ENCODE measurements around the gene SCMH1. TPM values are rescaled to one million over a fixed set of nuclear protein-coding genes. Genes with fewer than 3 reads are reported as not detected.

Gene SCMH1
- total RNA-seq, 1 donor from 2014 or later: 12.5 TPM

DNA sequence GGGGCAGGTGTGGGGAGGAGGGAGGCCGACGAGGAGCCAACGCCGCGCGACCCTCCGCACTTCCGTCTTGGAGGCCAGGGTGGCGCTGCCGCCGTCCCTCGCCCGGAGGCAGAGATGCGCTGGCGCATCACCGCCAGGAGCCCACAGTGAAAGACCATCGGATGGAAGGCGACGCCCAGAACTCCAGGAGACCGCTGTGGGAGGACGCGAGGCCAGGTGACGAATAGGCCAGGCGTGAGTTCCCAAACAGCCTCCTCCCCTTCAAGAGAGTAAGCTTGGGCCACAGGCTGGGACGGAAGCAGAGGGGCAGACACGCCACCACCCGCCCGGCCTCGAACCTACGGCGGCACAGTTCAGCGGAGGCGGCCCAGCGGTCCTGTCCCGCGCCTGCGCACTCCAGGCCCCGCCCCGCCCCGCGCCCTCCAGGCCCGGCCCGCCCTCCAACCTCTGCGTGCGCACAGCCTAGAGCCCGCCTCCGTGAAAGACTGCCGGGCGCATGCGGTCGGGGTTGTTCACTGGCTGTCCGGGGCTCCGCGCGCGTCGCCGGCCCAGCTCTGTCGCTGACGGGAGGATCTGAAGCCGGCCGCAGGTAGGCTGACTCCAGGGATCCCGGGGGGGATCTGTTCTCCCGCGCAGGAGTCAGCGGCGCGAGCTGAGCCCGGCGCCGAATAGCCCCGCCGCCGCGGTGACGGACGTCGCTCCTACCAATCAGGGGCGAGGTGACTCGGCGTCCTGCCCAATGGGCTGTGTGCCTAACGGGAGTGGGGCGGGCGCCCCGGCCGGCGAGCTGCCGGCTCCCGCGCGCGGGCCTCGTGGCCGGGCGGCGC is 262.7 kb downstream of the SCMH1 start, which contains the start of gene CTPS1:
Gene CTPS1, plus strand, starts transcription at position 456 of the 827 bp plus-strand sequence. CDS start 3,595 bp downstream, outside the sequence.
- peak; percentile 67 for DNase-seq (ENCODE audit: low read depth, low spot score)

DNA sequence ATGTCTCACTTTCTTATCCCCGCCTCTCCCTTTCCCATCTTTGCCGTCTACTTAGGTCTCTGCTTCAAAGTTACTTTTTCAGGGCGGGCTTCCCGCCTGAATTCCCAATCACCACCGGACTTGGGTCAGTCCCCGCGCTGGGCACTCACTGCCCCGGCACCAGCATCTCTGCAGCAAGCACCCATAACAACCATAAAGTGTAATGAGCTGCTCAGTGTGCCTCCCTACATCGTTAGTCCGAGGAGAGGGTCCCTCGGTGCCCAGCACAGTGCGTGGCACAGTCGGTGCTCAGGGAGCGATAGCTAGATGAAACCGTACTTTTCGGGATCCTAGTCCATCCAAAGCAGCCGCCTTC is 263.2 kb downstream of the SCMH1 start:
- DNase-seq (ENCODE audit: low read depth, low spot score): no peak

DNA sequence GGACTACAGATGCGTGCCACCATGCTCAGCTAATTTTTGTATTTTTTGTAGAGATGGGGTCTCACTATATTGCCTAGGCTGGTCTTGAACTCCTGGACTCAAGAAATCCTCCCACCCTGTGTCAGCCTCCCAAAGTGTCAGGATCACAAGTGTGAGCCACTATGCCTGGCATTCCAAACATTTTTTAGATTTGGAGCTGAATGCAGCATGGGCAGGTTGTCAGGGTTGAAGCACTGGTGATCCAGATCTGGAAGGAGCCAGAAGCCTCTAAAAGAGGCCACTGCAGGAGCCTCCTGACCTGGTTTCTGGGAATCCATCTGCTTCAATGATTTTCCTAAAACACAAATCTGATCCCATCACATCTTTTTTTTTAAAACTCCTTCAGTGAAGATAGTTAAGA is 264.4 kb downstream of the SCMH1 start:
- no peak for DNase-seq (ENCODE audit: low read depth, low spot score)

Other genes with a start within 250 kb of the SCMH1 start
- 0.20 and 0.28 TPM in 2 replicates for gene SLFNL1, start 220.6 kb downstream of the SCMH1 start, total RNA-seq
- 0.14 and 0.53 TPM in 2 replicates for gene FOXO6, start 119.1 kb upstream of the SCMH1 start, total RNA-seq
- gene EDN2, start 242.4 kb upstream of the SCMH1 start, total RNA-seq: not detected in 2 replicates